Uterus (tissue), 4 donors: ENCODE measurements around the gene SNRPF. TPM values are rescaled to one million over a fixed set of nuclear protein-coding genes. Genes with fewer than 3 reads are reported as not detected.

ENCODE experiments used
- DNase-seq, 2 donors: peaks; one replicate each; pipeline ENCODE4 v3.0.0-alpha.2; 2019 to 2020
- H3K27ac ChIP-seq, 2 donors: fragments of 200-600 bp; sonication (generic); 1 replicate in 1 of 2; 2 replicates in 1 of 2; pipeline ENCODE4 v1.5.1; 2016 to 2018
- H3K27me3 ChIP-seq, 2 donors: fragments of 200-600 bp; sonication (generic); one replicate each; pipeline ENCODE4 v1.5.1; 2018 to 2019; ENCODE audit warnings: control low read depth in 1 of 2
- H3K36me3 ChIP-seq, 2 donors: fragments of 200-600 bp; sonication (generic); one replicate each; pipeline ENCODE4 v1.5.1; 2019; ENCODE audit warnings: control low read depth in 1 of 2
- H3K4me1 ChIP-seq, 2 donors: fragments of 200-600 bp; sonication (generic); one replicate each; pipeline ENCODE4 v1.5.1; 2018 to 2019; ENCODE audit warnings: control low read depth in 1 of 2
- H3K4me3 ChIP-seq, 2 donors: fragments of 200-600 bp; sonication (generic); 1 replicate in 1 of 2; 2 replicates in 1 of 2; pipeline ENCODE4 v1.5.1; 2018 to 2019; ENCODE audit warnings: mild to moderate bottlenecking in 1 of 2
- H3K9me3 ChIP-seq, 2 donors: fragments of 200-600 bp; sonication (generic); one replicate each; pipeline ENCODE4 v1.5.1; 2019; ENCODE audit warnings: control low read depth in 1 of 2
- CTCF ChIP-seq, 4 experiments: fragments of 200-600 bp in 2 of 4; fragments of 450-650 bp in 2 of 4; sonication (generic) in 2 of 4; IDR thresholded peaks; one replicate each; pipeline ENCODE4 v1.5.1; 2016 to 2019; ENCODE audit warnings: antibody characterized with exemption in 4 of 4, mild to moderate bottlenecking in 2 of 4, moderate library complexity in 1 of 4
- POLR2A ChIP-seq, 2 donors: fragments of 450-650 bp; IDR thresholded peaks; one replicate each; pipeline ENCODE4 v1.6.1; 2016; ENCODE audit warnings: antibody characterized with exemption in 2 of 2, mild to moderate bottlenecking in 1 of 2, moderate library complexity in 1 of 2
- intact Hi-C: fragments of 100-400 bp; cut with DNase I; formaldehyde crosslinking; loops from one replicate; pipeline ENCODE4 v1.15.1; 2023; ENCODE audit warnings: low total_unique reads
- total RNA-seq, 4 donors: library from RNA; depleted of rRNA in 3 of 4; stranded (reverse); fragments of >200 nt in 3 of 4; gene quantifications; one replicate each; pipeline versions ENCODE4 v1.1.0 to v1.2.4, GENCODE V29; 2014 to 2023
- donor health status: DM: yes; HTN: yes; CAD: no.

The SNRPF gene
- total RNA-seq, 4 donors from 2014 or later = 0.26 to 23.1 (median 16.1) TPM

- Histone ChIP-seq H3K36me3 (no peaks in the 10 kb centered on the region), H3K9me3 (no peaks in the 10 kb centered on the region)
These were observed 28.6 kb downstream of the SNRPF start for GRCh38 chr12:95887311-95887710.

GRCh38 chr12:95890958-95891357 is 32.2 kb downstream of the SNRPF start:
- TF ChIP-seq POLR2A (IDR thresholded peaks at IDR 0.05) (no peak), CTCF (IDR thresholded peaks at IDR 0.05) (no peak)
- Histone ChIP-seq H3K9me3 (no peaks in the 10 kb centered on the region), H3K4me3 (no peak overlapping the region), H3K27me3 (no peaks in the 10 kb centered on the region), H3K4me1 (no peaks in the 10 kb centered on the region), H3K27ac (no peak overlapping the region), H3K36me3 (no peaks in the 10 kb centered on the region)
- no peak for DNase-seq
- intact Hi-C loops = no loop called here

More at GRCh38 chr12:95887311-95887710, 28.6 kb downstream of the SNRPF start:
- H3K27ac ChIP-seq = no peak overlapping the region
- no peak overlapping the region for H3K4me3 ChIP-seq
- no peak for DNase-seq
- H3K4me1 ChIP-seq = no peaks in the 10 kb centered on the region
- TF ChIP-seq POLR2A (IDR thresholded peaks at IDR 0.05) (no peak), CTCF (IDR thresholded peaks at IDR 0.05) (no peak)
- intact Hi-C loops = no loop called here
- H3K27me3 ChIP-seq = no peaks in the 10 kb centered on the region

- H3K9me3 ChIP-seq = no peaks in the 10 kb centered on the region
- H3K4me3 ChIP-seq = no peak overlapping the region
- DNase-seq = no peak
- no peaks in the 10 kb centered on the region for H3K27me3 ChIP-seq
- TF ChIP-seq POLR2A (IDR thresholded peaks at IDR 0.05) (no peak), CTCF (IDR thresholded peaks at IDR 0.05) (no peak)
- H3K36me3 ChIP-seq = no peaks in the 10 kb centered on the region
- no peak overlapping the region for H3K27ac ChIP-seq
- intact Hi-C loops = no loop called here
- no peaks in the 10 kb centered on the region for H3K4me1 ChIP-seq
These were observed 38.1 kb downstream of the SNRPF start for GRCh38 chr12:95896846-95897245.

GRCh38 chr12:95898081-95898480 is 39.3 kb downstream of the SNRPF start:
- no peak for DNase-seq
- Histone ChIP-seq H3K27me3 (no peaks in the 10 kb centered on the region), H3K27ac (no peak overlapping the region), H3K4me3 (no peak overlapping the region), H3K9me3 (no peaks in the 10 kb centered on the region), H3K36me3 (no peaks in the 10 kb centered on the region), H3K4me1 (no peaks in the 10 kb centered on the region)
- intact Hi-C loops = no loop called here
- TF ChIP-seq CTCF (IDR thresholded peaks at IDR 0.05) (no peak), POLR2A (IDR thresholded peaks at IDR 0.05) (no peak)

- Histone ChIP-seq H3K36me3 (no peaks in the 10 kb centered on the region), H3K4me3 (no peak overlapping the region), H3K27ac (no peak overlapping the region), H3K4me1 (no peaks in the 10 kb centered on the region), H3K27me3 (no peaks in the 10 kb centered on the region), H3K9me3 (no peaks in the 10 kb centered on the region)
- TF ChIP-seq POLR2A (IDR thresholded peaks at IDR 0.05) = no peak
- TF ChIP-seq CTCF (IDR thresholded peaks at IDR 0.05) = no peak
- intact Hi-C loops = no loop called here
- no peak for DNase-seq
These were observed 49.8 kb downstream of the SNRPF start for GRCh38 chr12:95908573-95908972.
